ENCODE data around the gene EVI2A.
"Not testable (repeated sequence)": the region's sequence is repeated elsewhere in the genome, so short reads cannot be mapped to it uniquely, and the experiment has no call there.

The EVI2A gene

GRCh38 chr17:31311526-31311925 lies 9.9 kb downstream of the EVI2A start:
- DNase-seq, result no peak

- no peak for DNase-seq
Observed at GRCh38 chr17:31310886-31311285, 10.5 kb downstream of the EVI2A start.

GRCh38 chr17:31310260-31310659 lies 11.2 kb downstream of the EVI2A start:
- DNase-seq, result no peak

GRCh38 chr17:31309556-31309955 lies 11.9 kb downstream of the EVI2A start:
- no peak for DNase-seq

GRCh38 chr17:31308372-31309334 lies 12.8 kb downstream of the EVI2A start:
- no peak for DNase-seq

GRCh38 chr17:31307640-31308039 lies 13.8 kb downstream of the EVI2A start:
- no peak for DNase-seq

- DNase-seq, result no peak
Observed at GRCh38 chr17:31299624-31300023, 21.8 kb downstream of the EVI2A start.

GRCh38 chr17:31297090-31297489 lies 24.3 kb downstream of the EVI2A start, which contains the start of gene OMG:
TSS of gene OMG (minus strand) at chr17:31297239. CDS start at chr17:31296331, 908 bp downstream.
- no peak for DNase-seq

GRCh38 chr17:31296142-31296541 lies 25.3 kb downstream of the EVI2A start:
- DNase-seq, result no peak

GRCh38 chr17:31295489-31295871 lies 25.9 kb downstream of the EVI2A start:
- DNase-seq, result no peak

- DNase-seq, result no peak
Observed at GRCh38 chr17:31294820-31295488, 26.5 kb downstream of the EVI2A start.

GRCh38 chr17:31294231-31294630 lies 27.2 kb downstream of the EVI2A start:
- no peak for DNase-seq

- no peak for DNase-seq
Observed at GRCh38 chr17:31293581-31293980, 27.8 kb downstream of the EVI2A start.

GRCh38 chr17:31291820-31292219 lies 29.6 kb downstream of the EVI2A start:
- no peak for DNase-seq

GRCh38 chr17:31289790-31290189 lies 31.6 kb downstream of the EVI2A start:
- DNase-seq, result no peak

GRCh38 chr17:31287932-31288331 lies 33.5 kb downstream of the EVI2A start:
- DNase-seq, result not testable (repeated sequence)

GRCh38 chr17:31286587-31286986 lies 34.8 kb downstream of the EVI2A start:
- no peak for DNase-seq

- no peak for DNase-seq
Observed at GRCh38 chr17:31283841-31284240, 37.6 kb downstream of the EVI2A start.

- DNase-seq, result no peak
Observed at GRCh38 chr17:31281061-31281460, 40.4 kb downstream of the EVI2A start.

GRCh38 chr17:31279401-31279800 lies 42.0 kb downstream of the EVI2A start:
- DNase-seq, result no peak

- DNase-seq, result no peak
Observed at GRCh38 chr17:31275116-31275515, 46.3 kb downstream of the EVI2A start.

GRCh38 chr17:31274252-31274651 lies 47.2 kb downstream of the EVI2A start:
- DNase-seq, result no peak

GRCh38 chr17:31273516-31273915 lies 47.9 kb downstream of the EVI2A start:
- DNase-seq, result no peak

GRCh38 chr17:31272803-31273202 lies 48.6 kb downstream of the EVI2A start:
- no peak for DNase-seq
